Activated naive CD4-positive, alpha-beta T cell treated with anti-CD3 and anti-CD28 coated beads for 36 hours (primary cell): ENCODE measurements around the gene CXCL17. TPM values are rescaled to one million over a fixed set of nuclear protein-coding genes. Genes with fewer than 3 reads are reported as not detected.
A peak's percentile ranks its signal among the peaks of the same experiment; 100 is the strongest.

Experiments
- CTCF ChIA-PET: fragments of 350-600 bp; sonication (Branson Sonifier 250); formaldehyde crosslinking; loops from one replicate; lab custom pipeline; 2021; ENCODE audit warnings: antibody characterized with exemption; lab: Charles Lee
- DNase-seq: peaks from one replicate; pipeline ENCODE4 v3.0.0-alpha.2; 2020
- H3K27ac Mint-ChIP-seq: one replicate; pipeline ENCODE4 v1.8.0; 2021; ENCODE audit warnings: mild to moderate bottlenecking, mixed read lengths
- H3K27me3 Mint-ChIP-seq: one replicate; pipeline ENCODE4 v1.8.0; 2021; ENCODE audit warnings: low read depth, mixed read lengths
- H3K36me3 Mint-ChIP-seq: one replicate; pipeline ENCODE4 v1.8.0; 2021; ENCODE audit warnings: low read depth, mixed read lengths
- H3K4me1 Mint-ChIP-seq: one replicate; pipeline ENCODE4 v1.8.0; 2021; ENCODE audit warnings: low read depth, mixed read lengths
- H3K4me3 Mint-ChIP-seq: one replicate; pipeline ENCODE4 v1.8.0; 2021; ENCODE audit warnings: mild to moderate bottlenecking, moderate library complexity, mixed read lengths
- H3K9me3 Mint-ChIP-seq: one replicate; pipeline ENCODE4 v1.8.0; 2021; ENCODE audit warnings: mixed read lengths
- intact Hi-C: fragments of 100-400 bp; cut with micrococcal nuclease; formaldehyde crosslinking; loops from one replicate; pipeline ENCODE4 v1.15.1; 2023
- total RNA-seq, 2 experiments: library from RNA; stranded (reverse); gene quantifications; one replicate each; pipeline ENCODE4 v1.2.3, GENCODE V29; 2021

CXCL17 gene
- total RNA-seq, 2 experiments from 2014 or later = not detected

DNA sequence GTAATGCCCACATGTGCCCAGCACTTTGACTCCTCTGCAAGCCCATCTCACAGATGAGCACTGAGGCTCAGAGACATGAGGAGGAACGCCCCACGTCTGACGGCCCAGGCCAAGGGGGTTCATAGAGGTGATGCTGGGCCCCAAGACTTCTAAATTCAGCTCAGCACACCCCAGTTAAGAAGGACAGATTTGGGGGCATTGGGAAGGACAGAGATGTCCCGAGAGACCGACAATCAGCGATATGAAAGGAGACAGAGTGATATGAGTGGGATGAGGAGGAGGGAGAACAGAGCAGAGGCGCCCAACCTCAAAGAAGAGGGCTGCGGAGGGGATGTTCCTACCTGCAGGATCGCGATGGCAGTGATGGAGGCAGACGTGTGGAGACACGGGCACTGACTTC, 52.8 kb downstream of the CXCL17 start, which contains the start of gene CNFN:
TSS of gene CNFN (minus strand) at position 399 of the 400 bp plus-strand sequence. CDS start 1,260 bp downstream, outside the sequence.
- no peak for DNase-seq
- Mint-ChIP-seq H3K4me1 (peaks cover 5% of the 10 kb centered on the region), H3K4me3 (no peak within 1 kb of the TSS), H3K27me3 (peaks cover 26% of the 10 kb centered on the region), H3K36me3 (no peaks in the 10 kb centered on the region), H3K27ac (no peak within 1 kb of the TSS), H3K9me3 (no peaks in the 10 kb centered on the region)
- intact Hi-C loops = no loop called here
- CTCF ChIA-PET = no interaction called here

GRCh38 chr19:42388851-42389489, 53.8 kb downstream of the CXCL17 start:
- Mint-ChIP-seq H3K9me3 (no peaks in the 10 kb centered on the region), H3K27ac (no peak overlapping the region), H3K4me3 (no peak overlapping the region), H3K36me3 (no peaks in the 10 kb centered on the region), H3K27me3 (peaks cover 26% of the 10 kb centered on the region), H3K4me1 (peaks cover 5% of the 10 kb centered on the region)
- no peak for DNase-seq
- CTCF ChIA-PET = interaction anchor here (0.8 kb wide), 1 partner anchor 11 kb away, joined by 3 read pairs; no protein-coding TSS in a partner anchor
- intact Hi-C loops = no loop called here

- no peaks in the 10 kb centered on the region for H3K36me3 Mint-ChIP-seq
- peaks cover 37% of the 10 kb centered on the region for H3K27me3 Mint-ChIP-seq
- intact Hi-C loops = loop anchor here (1.0 kb wide), 2 partner anchors 14 to 46 kb away; no protein-coding TSS in a partner anchor
- no peak overlapping the region for H3K27ac Mint-ChIP-seq
- CTCF ChIA-PET = interaction anchor here (0.6 to 0.9 kb wide), 2 partner anchors 10 to 314 kb away, joined by 3 read pairs; no protein-coding TSS in a partner anchor
- H3K4me1 Mint-ChIP-seq = peaks cover 5% of the 10 kb centered on the region
- H3K9me3 Mint-ChIP-seq = no peaks in the 10 kb centered on the region
- peak overlapping the region; percentile 66 for H3K4me3 Mint-ChIP-seq
- peak; percentile 72 for DNase-seq
These were observed 55.6 kb downstream of the CXCL17 start for GRCh38 chr19:42386974-42387707.

DNA sequence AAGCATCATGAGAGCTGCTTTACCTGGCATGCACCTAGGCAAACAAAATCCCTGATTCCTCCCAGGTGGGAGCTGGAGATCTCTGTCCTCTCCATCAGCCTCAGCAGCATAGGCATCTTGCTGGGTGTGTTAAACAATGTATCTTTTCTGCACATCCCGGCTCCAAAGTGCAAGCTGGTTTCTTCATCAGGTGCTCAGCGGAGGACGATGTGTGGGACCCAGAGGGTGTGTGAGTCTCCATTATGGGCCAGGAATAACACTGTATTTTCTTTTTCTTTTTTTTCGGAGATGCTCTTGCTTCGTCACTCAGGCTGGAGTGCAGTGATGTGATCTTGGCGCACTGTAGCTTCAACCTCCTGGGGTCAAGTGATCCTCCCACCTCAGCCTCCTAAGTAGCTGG, 62.6 kb downstream of the CXCL17 start:
- intact Hi-C loops = no loop called here
- no peak overlapping the region for H3K27ac Mint-ChIP-seq
- peaks cover 8% of the 10 kb centered on the region for H3K4me1 Mint-ChIP-seq
- DNase-seq = no peak
- no peak overlapping the region for H3K4me3 Mint-ChIP-seq
- H3K27me3 Mint-ChIP-seq = peaks cover 20% of the 10 kb centered on the region
- CTCF ChIA-PET = interaction anchor here (0.9 to 1.4 kb wide), 2 partner anchors 38 to 272 kb away, joined by 3 to 4 read pairs; no protein-coding TSS in a partner anchor
- H3K9me3 Mint-ChIP-seq = no peaks in the 10 kb centered on the region
- no peaks in the 10 kb centered on the region for H3K36me3 Mint-ChIP-seq

Other genes starting within 250 kb of the CXCL17 start
- gene DEDD2, start 225.3 kb downstream of the CXCL17 start, total RNA-seq = 10 to 100 TPM; 24.8 to 26.0 TPM
- gene ZNF526, start 222.6 kb downstream of the CXCL17 start, total RNA-seq = 10 to 100 TPM; 11.5 to 11.6 TPM
- gene GSK3A, start 200.3 kb downstream of the CXCL17 start, total RNA-seq = 10 to 100 TPM; 31.1 to 33.8 TPM
- 10 to 100 TPM; 52.4 to 55.6 TPM for gene ERF, start 187.8 kb downstream of the CXCL17 start, total RNA-seq
- 10 to 100 TPM; 60.2 to 61.5 TPM for gene CIC, start 173.7 kb downstream of the CXCL17 start, total RNA-seq
- under 1 TPM; 0.27 to 0.43 TPM for gene PRR19, start 140.8 kb downstream of the CXCL17 start, total RNA-seq
- 10 to 100 TPM; 36.6 TPM for gene PAFAH1B3, start 140.3 kb downstream of the CXCL17 start, total RNA-seq
- gene TMEM145, start 129.6 kb downstream of the CXCL17 start, total RNA-seq = not detected
- 1 to 10 TPM; 3.3 to 4.0 TPM for gene MEGF8, start 117.3 kb downstream of the CXCL17 start, total RNA-seq
- gene CNFN, start 52.6 kb downstream of the CXCL17 start, total RNA-seq = not detected
- 10 to 100 TPM; 30.2 to 32.5 TPM for gene LIPE, start 15.6 kb downstream of the CXCL17 start, total RNA-seq
- 1 to 10 TPM; 3.1 to 3.6 TPM for gene CEACAM1, start 85.5 kb upstream of the CXCL17 start, total RNA-seq
- gene CEACAM8, start 152.0 kb upstream of the CXCL17 start, total RNA-seq = not detected